Activated CD4-positive, alpha-beta T cell treated with anti-CD3 and anti-CD28 coated beads, Interleukin-2, Interleukin-4, amounts not matched to agents 100 ng/mL and 50 ng/mL, durations not matched to agents 16 hours and 8 hours (primary cell): ENCODE results near the gene LSP1.
"Not testable (repeated sequence)": the region's sequence is repeated elsewhere in the genome, so short reads cannot be mapped to it uniquely, and the experiment has no call there.

Source experiments
- DNase-seq: peaks from one replicate; pipeline ENCODE4 v3.0.0-alpha.2; 2020; ENCODE audit warnings: low spot score

Gene LSP1

GRCh38 chr11:1864831-1865665, 12.2 kb downstream of the LSP1 start:
- no peak for DNase-seq

DNA sequence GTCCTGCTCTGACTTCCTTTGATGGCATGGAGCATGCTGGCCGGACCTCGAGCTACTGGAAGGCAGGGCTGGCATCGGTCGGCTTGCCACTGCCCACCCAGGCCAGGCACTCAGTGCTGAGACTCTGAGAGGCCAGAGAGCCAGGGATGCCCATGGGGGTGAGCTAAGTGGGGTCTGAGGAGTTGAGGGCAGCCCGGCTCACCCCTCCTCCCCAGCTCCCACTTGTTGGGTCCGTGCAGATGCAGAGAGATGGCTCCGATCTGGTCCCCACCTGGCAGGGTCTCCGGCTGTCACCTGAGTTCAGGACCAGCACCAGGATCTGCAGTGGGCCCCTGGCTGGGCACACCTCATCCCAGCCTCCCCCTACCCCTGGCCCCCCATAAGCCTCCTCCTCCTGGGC, 13.3 kb downstream of the LSP1 start:
- no peak for DNase-seq

DNA sequence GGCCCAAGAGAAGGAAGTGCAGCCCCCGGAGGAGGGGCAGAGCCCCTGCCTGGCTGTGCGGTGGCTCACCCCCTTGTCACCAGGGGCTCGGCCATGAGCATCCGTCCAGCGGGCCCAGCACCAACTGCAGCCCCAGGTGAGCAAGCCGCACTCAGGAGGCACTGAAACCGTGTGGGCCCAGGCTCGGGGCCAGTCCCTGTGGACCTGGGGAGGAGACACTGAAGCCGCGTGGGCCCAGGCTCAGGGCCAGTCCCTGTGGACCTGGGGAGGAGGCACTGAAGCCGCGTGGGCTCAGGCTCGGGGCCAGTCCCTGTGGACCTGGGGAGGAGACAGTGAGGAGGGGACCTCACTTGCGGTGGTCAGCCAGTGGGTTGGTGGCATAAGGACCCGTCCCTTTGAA, 13.9 kb downstream of the LSP1 start:
- DNase-seq: no peak

DNA sequence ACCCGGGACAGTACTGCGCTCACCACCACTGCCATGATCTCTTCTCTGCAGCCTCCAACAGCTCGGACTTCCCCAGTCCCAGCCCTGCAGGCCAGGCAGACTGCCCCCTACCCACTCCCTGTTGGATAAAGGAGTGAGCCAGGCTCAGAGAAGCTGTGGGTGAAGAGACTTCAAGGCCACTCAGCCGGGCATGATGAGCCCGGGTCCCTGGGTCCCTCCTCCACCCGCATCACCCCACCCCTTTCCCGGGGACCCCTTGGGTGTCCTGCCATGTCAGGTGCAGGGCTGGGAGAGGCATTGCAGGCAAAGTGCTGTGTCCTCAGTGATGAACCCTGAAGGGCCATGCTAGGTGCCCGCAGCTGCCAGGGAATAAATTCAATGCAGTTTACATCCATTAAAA, 14.5 kb downstream of the LSP1 start:
- DNase-seq: no peak

- DNase-seq: no peak
Observed at GRCh38 chr11:1868056-1868635, 15.3 kb downstream of the LSP1 start.

DNA sequence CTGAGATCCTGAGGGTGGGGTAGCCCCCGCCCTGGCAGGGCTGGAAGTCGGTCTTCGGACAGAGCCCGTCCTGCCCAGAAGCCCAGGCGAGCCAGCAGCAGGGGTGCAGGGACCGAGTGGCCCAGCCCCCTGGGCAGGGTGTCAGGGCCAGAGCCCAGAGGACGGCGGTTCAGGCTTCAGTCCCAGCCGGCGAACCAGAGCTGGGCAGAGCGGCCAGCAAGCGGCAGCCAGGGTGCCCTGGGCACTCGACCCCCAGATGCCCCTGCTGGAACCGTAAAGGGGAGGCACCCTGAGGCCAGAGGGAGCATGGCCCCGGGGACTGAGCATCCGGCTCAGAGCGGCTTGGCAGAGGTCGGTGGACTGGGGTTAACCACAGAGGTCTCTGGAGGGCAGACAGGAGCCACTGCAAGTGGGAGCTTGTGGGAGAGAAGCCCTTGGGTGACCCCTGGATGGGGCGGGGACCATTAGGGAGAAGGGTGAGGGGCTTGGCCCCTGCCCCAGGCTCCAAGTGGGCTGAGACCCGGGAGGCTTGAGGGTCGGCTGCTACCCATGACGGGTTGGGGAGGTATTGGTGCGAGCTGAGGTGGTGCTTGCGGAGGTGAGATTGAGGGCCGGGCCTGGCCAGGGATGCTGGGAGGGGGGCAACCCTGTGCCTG, 15.9 kb downstream of the LSP1 start:
- DNase-seq: no peak

DNA sequence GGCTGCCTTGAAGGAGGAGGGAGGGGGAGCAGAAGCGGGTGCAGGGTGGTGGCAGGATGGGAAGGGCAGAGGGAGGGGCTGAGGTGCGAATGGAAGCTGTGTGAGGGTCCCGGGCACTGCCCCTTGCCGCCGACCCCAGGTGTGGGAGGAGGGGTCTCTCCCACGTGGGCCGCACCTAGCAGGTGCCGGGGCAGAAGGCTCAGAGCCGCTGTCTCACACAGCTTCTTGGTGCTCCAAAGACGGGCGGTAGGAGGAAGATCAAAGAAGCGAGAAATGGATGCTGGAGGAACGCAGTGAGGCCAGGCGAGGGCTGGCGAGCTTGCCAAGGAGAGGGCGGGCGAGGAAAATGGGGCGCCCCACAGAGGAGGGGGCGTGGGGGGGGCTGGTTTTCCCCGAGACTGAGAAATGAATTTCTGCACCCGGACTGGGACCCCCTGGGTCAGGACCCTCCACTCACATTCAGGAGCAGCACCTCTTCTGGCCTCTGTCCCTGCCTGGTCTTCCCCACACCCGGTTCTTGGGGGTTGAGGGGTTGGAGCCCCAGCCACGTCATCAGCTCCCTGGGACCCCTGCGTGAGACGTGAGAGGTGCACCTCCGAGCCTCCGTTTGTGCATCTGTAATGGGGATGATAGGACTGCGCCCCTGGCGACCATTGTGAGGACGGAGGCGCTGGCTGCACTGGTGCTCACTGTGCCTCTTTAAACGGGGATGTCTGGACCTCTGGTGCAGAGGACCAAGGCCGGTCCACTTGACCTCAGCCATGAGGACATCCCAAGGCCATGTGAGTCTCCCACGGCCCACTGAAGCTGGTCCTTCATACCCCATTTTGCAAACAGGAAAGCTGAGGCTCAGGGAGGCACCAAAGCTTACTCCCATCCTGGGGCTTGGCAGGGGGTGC, 16.8 kb downstream of the LSP1 start:
- no peak for DNase-seq

GRCh38 chr11:1870326-1870696, 17.4 kb downstream of the LSP1 start:
- no peak for DNase-seq

DNA sequence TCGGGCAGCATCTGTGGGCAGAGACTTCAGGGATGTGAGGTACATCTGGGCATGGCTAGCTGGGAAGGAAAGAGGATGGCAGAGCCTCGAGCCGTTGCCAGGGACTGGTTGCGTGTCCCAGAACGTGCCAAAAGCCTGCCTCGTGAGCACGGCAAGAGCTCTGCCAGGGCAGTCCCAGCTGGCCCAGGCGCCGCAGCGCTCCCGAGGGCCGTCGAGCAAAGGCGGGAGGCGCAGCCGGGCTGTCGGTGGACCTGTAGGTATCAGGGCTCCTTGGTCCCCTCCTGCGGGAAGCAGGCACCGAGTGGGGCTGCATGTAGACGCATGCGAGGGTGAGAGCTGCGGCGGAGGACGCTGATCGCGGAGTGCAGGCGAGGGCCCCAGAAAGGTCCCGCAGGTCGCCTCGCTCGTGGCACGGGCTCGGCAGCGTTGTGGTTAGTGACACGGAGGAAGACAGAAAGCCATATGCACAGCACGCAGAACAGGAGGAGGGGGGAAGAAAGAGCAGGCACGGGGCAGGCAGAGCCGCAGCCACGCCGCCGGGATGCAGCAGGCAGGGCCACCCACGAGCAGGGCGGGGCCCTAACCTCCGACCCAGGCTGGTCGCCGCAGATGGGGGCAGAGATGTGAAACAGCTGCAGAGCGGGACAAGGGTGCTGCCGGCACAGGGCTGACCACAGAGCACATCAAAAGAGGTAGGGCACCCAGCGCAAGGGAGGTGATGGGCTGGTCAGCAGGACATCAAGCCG, 18.0 kb downstream of the LSP1 start:
- DNase-seq: no peak

DNA sequence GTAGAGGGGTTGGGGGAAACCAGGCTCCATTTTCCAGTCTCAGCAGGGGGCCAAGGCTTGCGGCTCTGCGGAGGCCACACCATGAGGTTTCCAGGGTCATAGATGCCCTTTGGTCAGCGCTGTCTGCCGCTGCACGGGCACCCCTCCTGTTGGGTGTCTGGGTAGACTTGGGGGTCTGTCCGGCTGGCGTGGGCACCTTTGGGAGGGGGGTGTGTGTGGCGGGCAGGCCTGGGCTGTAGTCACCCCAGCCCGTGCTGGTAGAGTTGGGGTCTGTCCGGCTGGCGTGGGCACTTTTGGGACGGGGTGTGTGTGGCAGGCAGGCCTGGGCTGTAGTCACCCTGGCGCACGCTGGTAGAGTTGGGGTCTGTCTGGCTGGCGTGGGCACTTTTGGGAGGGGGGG, 18.6 kb downstream of the LSP1 start:
- no peak for DNase-seq

GRCh38 chr11:1872267-1872985, 19.5 kb downstream of the LSP1 start:
- no peak for DNase-seq

DNA sequence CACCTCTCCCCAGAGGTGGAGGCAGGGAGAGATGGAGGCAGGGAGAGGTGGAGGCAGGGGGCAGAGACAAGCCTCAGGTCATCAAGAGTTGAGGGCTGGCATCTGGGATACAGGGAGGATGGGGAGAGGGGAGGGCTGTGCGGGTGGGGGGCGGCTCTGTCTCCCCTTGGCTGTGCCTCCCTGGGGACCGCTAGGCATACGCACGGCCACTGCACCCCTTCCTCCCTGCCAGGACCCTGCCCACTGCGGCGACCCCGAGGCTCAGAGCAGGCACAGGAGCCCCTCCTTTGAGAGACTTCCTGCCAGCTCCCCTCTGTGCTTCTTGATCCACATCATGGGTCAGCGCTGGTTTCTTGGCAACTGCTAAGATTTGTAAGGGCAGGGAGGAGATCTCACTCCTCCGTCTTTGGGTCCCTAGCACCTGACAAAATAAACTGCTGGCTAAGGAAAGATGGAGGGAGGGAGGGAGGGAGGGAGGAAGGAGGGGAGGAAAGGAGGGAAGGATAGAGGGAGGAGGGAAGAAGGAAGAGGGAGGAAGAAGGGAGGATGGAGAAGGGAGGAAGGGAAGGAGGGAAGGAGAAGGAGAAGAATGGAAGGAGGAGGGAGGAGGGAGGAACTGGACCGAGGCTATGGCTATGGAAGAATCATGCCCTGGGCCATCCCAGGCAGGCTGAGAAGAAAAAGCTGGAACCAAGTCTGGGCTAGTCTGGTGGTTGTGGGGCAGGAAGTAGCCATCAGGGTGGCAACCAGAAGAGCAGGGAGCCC, 20.3 kb downstream of the LSP1 start:
- DNase-seq: no peak

DNA sequence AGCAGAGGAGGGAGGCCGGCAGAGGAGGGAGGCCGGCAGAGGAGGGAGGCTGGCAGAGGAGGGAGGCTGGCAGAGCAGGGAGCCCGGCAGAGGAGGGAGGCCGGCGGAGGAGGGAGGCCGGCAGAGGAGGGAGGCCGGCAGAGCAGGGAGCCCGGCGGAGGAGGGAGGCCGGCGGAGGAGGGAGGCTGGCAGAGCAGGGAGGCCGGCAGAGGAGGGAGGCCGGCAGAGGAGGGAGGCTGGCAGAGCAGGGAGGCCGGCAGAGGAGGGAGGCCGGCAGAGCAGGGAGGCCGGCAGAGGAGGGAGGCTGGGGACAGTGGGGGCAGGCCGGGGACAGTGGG, 20.9 kb downstream of the LSP1 start:
- not testable (repeated sequence) for DNase-seq

DNA sequence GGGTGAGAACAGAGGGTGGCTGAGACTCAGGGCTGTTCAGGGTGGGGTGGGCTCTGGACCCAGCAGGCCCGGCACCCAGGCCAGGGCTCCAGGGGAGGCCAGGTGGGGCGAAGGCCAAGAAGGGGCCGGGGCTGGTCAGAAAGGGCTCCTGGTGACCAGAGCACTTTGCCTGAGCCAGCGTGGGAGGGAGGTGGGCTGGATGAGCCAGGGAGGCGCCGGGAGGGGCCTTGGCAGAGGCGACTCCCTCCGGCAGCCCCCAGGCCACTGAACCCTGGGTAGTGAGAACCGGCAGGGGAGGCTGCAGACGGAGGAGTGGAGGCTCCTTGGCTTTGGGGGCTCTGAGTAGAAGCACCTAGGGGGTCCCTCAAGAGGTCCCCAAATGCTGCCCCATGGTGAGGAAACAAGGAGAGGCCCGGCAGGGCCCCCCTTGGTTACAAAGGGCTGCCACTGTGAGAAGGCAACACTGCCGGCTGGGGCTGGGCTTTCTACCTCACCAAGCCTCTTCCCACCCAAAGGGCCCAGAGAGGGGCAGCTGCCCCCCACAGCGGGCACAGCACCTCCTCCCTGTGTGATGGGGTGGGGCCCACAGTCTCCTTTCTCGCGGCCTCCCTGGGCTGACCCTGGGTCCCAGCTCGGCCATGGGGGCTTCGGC, 21.7 kb downstream of the LSP1 start:
- DNase-seq: not testable (repeated sequence)

GRCh38 chr11:1875093-1875850, 22.4 kb downstream of the LSP1 start:
- DNase-seq: no peak

- not testable (repeated sequence) for DNase-seq
Observed at GRCh38 chr11:1875851-1876301, 23.0 kb downstream of the LSP1 start.

- no peak for DNase-seq
Observed at GRCh38 chr11:1876361-1877063, 23.6 kb downstream of the LSP1 start.
